Testis (tissue), 3 donors: ENCODE results near the gene FHOD3. TPM values are rescaled to one million over a fixed set of nuclear protein-coding genes. Genes with fewer than 3 reads are reported as not detected.

ENCODE experiments used
- DNase-seq: peaks from one replicate; pipeline ENCODE4 v3.0.0-alpha.2; 2019
- H3K27ac ChIP-seq, 2 donors: fragments of 200-600 bp; sonication (generic); one replicate each; pipeline ENCODE4 v1.5.1; 2019
- H3K27me3 ChIP-seq: fragments of 200-600 bp; sonication (generic); one replicate; pipeline ENCODE4 v1.5.1; 2019
- H3K36me3 ChIP-seq: fragments of 200-600 bp; sonication (generic); one replicate; pipeline ENCODE4 v1.5.1; 2017; ENCODE audit warnings: low read depth; ENCODE audit errors: missing control alignments
- H3K4me1 ChIP-seq: fragments of 200-600 bp; sonication (generic); one replicate; pipeline ENCODE4 v1.5.1; 2019
- H3K4me3 ChIP-seq, 2 donors: fragments of 200-600 bp; sonication (generic); one replicate each; pipeline ENCODE4 v1.5.1; 2017 to 2019
- H3K9me3 ChIP-seq: fragments of 200-600 bp; sonication (generic); one replicate; pipeline ENCODE4 v1.5.1; 2017
- POLR2A ChIP-seq: fragments of 450-650 bp; IDR thresholded peaks from one replicate; pipeline ENCODE4 v1.6.1; 2017; ENCODE audit warnings: antibody characterized with exemption, mild to moderate bottlenecking, moderate library complexity
- WGBS, 2 donors: methylation state at CpG; one replicate each; pipeline ENCODE4 v1.1.5; 2018; 5-methylcytosine and 5-hydroxymethylcytosine counted together
- intact Hi-C: fragments of 100-400 bp; cut with DNase I; formaldehyde crosslinking; loops from one replicate; pipeline ENCODE4 v1.15.1; 2023; ENCODE audit warnings: low total_unique reads
- polyA plus RNA-seq: library from polyadenylated mRNA; stranded (reverse); fragments of 350-450 nt; fragmentation: Illumina TruSeq; extraction: RNeasy Lipid Tissue Mini Kit (QIAGEN cat#74804); gene quantifications from one replicate; pipeline ENCODE4 v1.2.3, GENCODE V29; 2014; ENCODE audit warnings: low read depth, low replicate concordance; ENCODE audit not compliant: insufficient read depth
- total RNA-seq, 2 donors: library from RNA; depleted of rRNA; stranded (reverse); fragments of >200 nt; gene quantifications; one replicate each; pipeline ENCODE4 v1.2.3, GENCODE V29; 2016
- TF ChIP-seq, protein P1 (sequence below), 3 experiments: fragments of 450-650 bp in 2 of 3; fragments of 200-600 bp in 1 of 3; sonication (generic) in 1 of 3; IDR thresholded peaks; one replicate each; pipeline ENCODE4 v1.5.1; 2016 to 2019; ENCODE audit warnings: antibody characterized with exemption in 3 of 3, mild to moderate bottlenecking in 2 of 3, moderate library complexity in 1 of 3

FHOD3 gene
- total and polyA plus RNA-seq, 3 donors from 2014 or later = 6.5 to 46.8 (median 37.3) TPM

DNA sequence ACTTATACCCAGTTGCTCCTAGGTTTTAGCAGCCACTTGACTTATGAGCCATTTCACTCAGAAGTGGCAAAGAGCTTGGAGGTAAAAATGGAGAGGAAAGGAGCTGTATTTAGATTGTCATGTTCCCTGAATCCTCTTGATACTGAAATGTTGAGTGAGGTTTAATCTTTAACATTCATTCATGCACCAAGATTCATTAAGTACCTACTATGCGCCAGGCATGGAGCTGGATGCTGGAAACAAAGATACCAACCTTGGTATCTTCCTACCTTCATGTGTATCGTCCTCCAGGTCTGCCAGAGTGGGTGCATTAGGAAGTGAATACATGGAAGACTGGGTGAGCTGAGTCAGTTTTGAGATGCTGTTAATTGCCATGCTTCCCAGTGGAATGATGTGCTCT is 507.6 kb downstream of the FHOD3 start:
- intact Hi-C loops = no loop called here

DNA sequence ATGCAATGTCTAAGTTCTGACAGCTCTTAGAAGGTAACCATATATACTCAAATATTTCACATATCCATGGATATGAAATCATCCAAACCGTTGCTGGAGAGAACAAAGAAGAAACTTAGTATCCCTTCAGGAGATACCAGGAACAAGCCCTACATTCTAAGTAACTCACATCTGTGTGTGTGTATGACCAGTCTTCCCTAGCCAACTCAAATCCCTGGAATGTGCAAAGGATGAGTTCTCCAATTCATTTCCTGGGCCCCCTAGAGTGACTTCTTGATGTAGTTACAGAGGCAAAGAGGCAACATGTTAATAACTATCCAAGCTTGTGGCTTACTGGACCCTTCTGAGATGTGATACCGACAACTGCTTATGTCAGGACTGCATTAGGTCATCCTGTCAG is 511.2 kb downstream of the FHOD3 start:
- no peaks in the 10 kb centered on the region for H3K36me3 ChIP-seq
- no peak overlapping the region for H3K4me3 ChIP-seq
- no peaks in the 10 kb centered on the region for H3K4me1 ChIP-seq
- no peak for DNase-seq
- no peaks in the 10 kb centered on the region for H3K9me3 ChIP-seq
- no peak overlapping the region for H3K27ac ChIP-seq
- 76 to 79% methylated on average over 2 of the region's 2 CpGs for WGBS, 2 donors
- intact Hi-C loops = no loop called here
- TF ChIP-seq, protein P1, sequence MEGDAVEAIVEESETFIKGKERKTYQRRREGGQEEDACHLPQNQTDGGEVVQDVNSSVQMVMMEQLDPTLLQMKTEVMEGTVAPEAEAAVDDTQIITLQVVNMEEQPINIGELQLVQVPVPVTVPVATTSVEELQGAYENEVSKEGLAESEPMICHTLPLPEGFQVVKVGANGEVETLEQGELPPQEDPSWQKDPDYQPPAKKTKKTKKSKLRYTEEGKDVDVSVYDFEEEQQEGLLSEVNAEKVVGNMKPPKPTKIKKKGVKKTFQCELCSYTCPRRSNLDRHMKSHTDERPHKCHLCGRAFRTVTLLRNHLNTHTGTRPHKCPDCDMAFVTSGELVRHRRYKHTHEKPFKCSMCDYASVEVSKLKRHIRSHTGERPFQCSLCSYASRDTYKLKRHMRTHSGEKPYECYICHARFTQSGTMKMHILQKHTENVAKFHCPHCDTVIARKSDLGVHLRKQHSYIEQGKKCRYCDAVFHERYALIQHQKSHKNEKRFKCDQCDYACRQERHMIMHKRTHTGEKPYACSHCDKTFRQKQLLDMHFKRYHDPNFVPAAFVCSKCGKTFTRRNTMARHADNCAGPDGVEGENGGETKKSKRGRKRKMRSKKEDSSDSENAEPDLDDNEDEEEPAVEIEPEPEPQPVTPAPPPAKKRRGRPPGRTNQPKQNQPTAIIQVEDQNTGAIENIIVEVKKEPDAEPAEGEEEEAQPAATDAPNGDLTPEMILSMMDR (IDR thresholded peaks at IDR 0.05) = no peak
- TF ChIP-seq POLR2A = no peak
- H3K27me3 ChIP-seq = no peaks in the 10 kb centered on the region

More for the DNA sequence above, 507.6 kb downstream of the FHOD3 start:
- Histone ChIP-seq H3K36me3 (no peaks in the 10 kb centered on the region), H3K27me3 (no peaks in the 10 kb centered on the region), H3K9me3 (no peaks in the 10 kb centered on the region), H3K27ac (no peak overlapping the region), H3K4me3 (no peak overlapping the region), H3K4me1 (no peaks in the 10 kb centered on the region)
- 97 to 98% methylated on average over 2 of the region's 2 CpGs for WGBS, 2 donors
- no peak for TF ChIP-seq POLR2A
- TF ChIP-seq, protein P1 (IDR thresholded peaks at IDR 0.05) = no peak
- no peak for DNase-seq

GRCh38 chr18:36809590-36810381 is 512.3 kb downstream of the FHOD3 start:
- H3K4me3 ChIP-seq = no peak overlapping the region
- WGBS, 2 donors = 48 to 53% methylated on average over 6 of the region's 6 CpGs
- no peaks in the 10 kb centered on the region for H3K9me3 ChIP-seq
- peak; percentile 51 for DNase-seq
- intact Hi-C loops = no loop called here
- H3K27me3 ChIP-seq = no peaks in the 10 kb centered on the region
- no peaks in the 10 kb centered on the region for H3K4me1 ChIP-seq
- no peaks in the 10 kb centered on the region for H3K36me3 ChIP-seq
- no peak for TF ChIP-seq POLR2A
- TF ChIP-seq, protein P1 (IDR thresholded peaks at IDR 0.05) = peak; percentile 41 to 85 (median 65)
- no peak overlapping the region for H3K27ac ChIP-seq

DNA sequence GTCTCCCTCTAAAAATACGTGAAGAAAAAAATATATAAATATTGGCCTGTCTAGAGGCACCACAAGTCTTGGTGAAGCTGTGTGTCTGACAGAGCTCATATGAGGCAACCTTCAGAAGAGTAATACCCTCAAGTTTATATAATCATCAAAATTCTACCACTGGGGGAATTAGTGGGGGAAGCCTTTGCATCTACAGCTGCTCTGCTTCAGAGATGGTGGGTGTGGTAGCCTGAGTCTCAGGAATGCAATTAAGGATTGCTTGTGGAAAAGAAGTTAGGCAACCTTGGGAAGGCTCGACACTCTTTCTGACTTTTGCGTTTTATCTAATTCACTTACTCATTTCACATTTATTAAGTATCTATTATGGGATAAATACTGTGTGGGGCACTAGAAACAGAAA is 513.9 kb downstream of the FHOD3 start:
- intact Hi-C loops = no loop called here
- Histone ChIP-seq H3K4me3 (no peak overlapping the region), H3K9me3 (no peaks in the 10 kb centered on the region), H3K27me3 (no peaks in the 10 kb centered on the region), H3K36me3 (no peaks in the 10 kb centered on the region), H3K4me1 (no peaks in the 10 kb centered on the region), H3K27ac (no peak overlapping the region)
- 71 to 78% methylated on average over 3 of the region's 3 CpGs for WGBS, 2 donors
- DNase-seq = no peak
- TF ChIP-seq, protein P1 (IDR thresholded peaks at IDR 0.05) = no peak
- TF ChIP-seq POLR2A = no peak

- TF ChIP-seq POLR2A = no peak
- TF ChIP-seq, protein P1 (IDR thresholded peaks at IDR 0.05) = no peak
- intact Hi-C loops = no loop called here
- no peak for DNase-seq
- Histone ChIP-seq H3K27ac (no peak overlapping the region), H3K4me3 (no peak overlapping the region), H3K27me3 (no peaks in the 10 kb centered on the region), H3K4me1 (no peaks in the 10 kb centered on the region), H3K36me3 (no peaks in the 10 kb centered on the region), H3K9me3 (no peaks in the 10 kb centered on the region)
These were observed 514.4 kb downstream of the FHOD3 start for GRCh38 chr18:36811955-36812354.
